ENCODE results near the gene FUT6. TPM values are rescaled to one million over a fixed set of nuclear protein-coding genes. Genes with fewer than 3 reads are reported as not detected.

The FUT6 gene
- polyA plus RNA-seq, 3 donors, result not detected

GRCh38 chr19:5838353-5839064, 993 bp downstream of the FUT6 start:
- H3K4me3 Mint-ChIP-seq, result peak overlapping the region in 1 of 2 donors; percentile 26
- WGBS (ENCODE audit: insufficient coverage), result 21% methylated on average over 12 of the region's 20 CpGs
- TF ChIP-seq, protein P1, sequence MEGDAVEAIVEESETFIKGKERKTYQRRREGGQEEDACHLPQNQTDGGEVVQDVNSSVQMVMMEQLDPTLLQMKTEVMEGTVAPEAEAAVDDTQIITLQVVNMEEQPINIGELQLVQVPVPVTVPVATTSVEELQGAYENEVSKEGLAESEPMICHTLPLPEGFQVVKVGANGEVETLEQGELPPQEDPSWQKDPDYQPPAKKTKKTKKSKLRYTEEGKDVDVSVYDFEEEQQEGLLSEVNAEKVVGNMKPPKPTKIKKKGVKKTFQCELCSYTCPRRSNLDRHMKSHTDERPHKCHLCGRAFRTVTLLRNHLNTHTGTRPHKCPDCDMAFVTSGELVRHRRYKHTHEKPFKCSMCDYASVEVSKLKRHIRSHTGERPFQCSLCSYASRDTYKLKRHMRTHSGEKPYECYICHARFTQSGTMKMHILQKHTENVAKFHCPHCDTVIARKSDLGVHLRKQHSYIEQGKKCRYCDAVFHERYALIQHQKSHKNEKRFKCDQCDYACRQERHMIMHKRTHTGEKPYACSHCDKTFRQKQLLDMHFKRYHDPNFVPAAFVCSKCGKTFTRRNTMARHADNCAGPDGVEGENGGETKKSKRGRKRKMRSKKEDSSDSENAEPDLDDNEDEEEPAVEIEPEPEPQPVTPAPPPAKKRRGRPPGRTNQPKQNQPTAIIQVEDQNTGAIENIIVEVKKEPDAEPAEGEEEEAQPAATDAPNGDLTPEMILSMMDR (IDR thresholded peaks at IDR 0.05), result no peak

GRCh38 chr19:5837761-5838352, 1.6 kb downstream of the FUT6 start:
- Histone ChIP-seq H3K4me1 (ENCODE audit: control insufficient read depth in 1 of 2, insufficient read depth in 2 of 2, low read length in 2 of 2) (peaks cover 7 to 10% of the 10 kb centered on the region in 2 donors), H3K36me3 (replicated peaks in 1 of 2; ENCODE audit: control insufficient read depth in 1 of 2, insufficient read depth in 2 of 2, low read length in 2 of 2) (no peaks in the 10 kb centered on the region), H3K9me3 (replicated peaks in 1 of 2; ENCODE audit: control insufficient read depth in 1 of 2, insufficient read depth in 1 of 2, low read length in 2 of 2) (no peaks in the 10 kb centered on the region), H4K20me1 (ENCODE audit: insufficient read depth, low read length) (no peaks in the 10 kb centered on the region), H3K9ac (ENCODE audit: insufficient read depth, low read length, poor library complexity, severe bottlenecking) (no peak overlapping the region), H3K79me2 (ENCODE audit: insufficient read depth, low read length) (no peaks in the 10 kb centered on the region), H3K4me2 (replicated peaks; ENCODE audit: extremely low read depth, low read length, poor library complexity, severe bottlenecking) (no peak overlapping the region), H3K4me3 (replicated peaks in 1 of 3; ENCODE audit: low read depth in 2 of 3, low read length in 3 of 3) (no peak overlapping the region), H3K27me3 (ENCODE audit: control insufficient read depth in 2 of 2, insufficient read depth in 2 of 2, low read length in 2 of 2) (peaks cover 0 to 6% of the 10 kb centered on the region in 2 donors), H3K27ac (ENCODE audit: low read depth in 1 of 2, low read length in 2 of 2) (no peak overlapping the region), H2AFZ (ENCODE audit: insufficient read depth, low read depth, low read length, poor library complexity, severe bottlenecking) (peak overlapping the region; percentile 46)
- peaks cover 16% of the 10 kb centered on the region for H3K4me1 Mint-ChIP-seq
- 33% methylated on average over 2 of the region's 15 CpGs for WGBS (ENCODE audit: insufficient coverage)
- DNase-seq, result no peak
- TF ChIP-seq, protein P1 (IDR thresholded peaks at IDR 0.05), result no peak
- H3K9me3 Mint-ChIP-seq, result no peaks in the 10 kb centered on the region
- H3K27ac Mint-ChIP-seq, result no peak overlapping the region
- intact Hi-C loops (cut with micrococcal nuclease), result no loop called here
- no peak overlapping the region for H3K4me3 Mint-ChIP-seq
- no peaks in the 10 kb centered on the region for H3K36me3 Mint-ChIP-seq
- peaks cover 2 to 10% (median 8%) of the 10 kb centered on the region in 3 donors for H3K27me3 Mint-ChIP-seq (ENCODE audit: low read depth in 3 of 3)

More at GRCh38 chr19:5838353-5839064, 993 bp downstream of the FUT6 start:
- H3K9ac ChIP-seq (ENCODE audit: insufficient read depth, low read length, poor library complexity, severe bottlenecking), result no peak overlapping the region
- no peaks in the 10 kb centered on the region for H3K9me3 ChIP-seq (replicated peaks in 1 of 2; ENCODE audit: control insufficient read depth in 1 of 2, insufficient read depth in 1 of 2, low read length in 2 of 2)
- Mint-ChIP-seq H3K36me3 (no peaks in the 10 kb centered on the region), H3K27me3 (ENCODE audit: low read depth in 3 of 3) (peaks cover 2 to 12% (median 10%) of the 10 kb centered on the region in 3 donors), H3K27ac (no peak overlapping the region), H3K9me3 (no peaks in the 10 kb centered on the region), H3K4me1 (peaks cover 16% of the 10 kb centered on the region)
- H3K4me1 ChIP-seq (ENCODE audit: control insufficient read depth in 1 of 2, insufficient read depth in 2 of 2, low read length in 2 of 2), result peaks cover 7 to 10% of the 10 kb centered on the region in 2 donors
- no peaks in the 10 kb centered on the region for H3K79me2 ChIP-seq (ENCODE audit: insufficient read depth, low read length)
- H3K4me3 ChIP-seq (replicated peaks in 1 of 3; ENCODE audit: low read depth in 2 of 3, low read length in 3 of 3), result no peak overlapping the region
- H2AFZ ChIP-seq (ENCODE audit: insufficient read depth, low read depth, low read length, poor library complexity, severe bottlenecking), result peak overlapping the region; percentile 46
- H3K4me2 ChIP-seq (replicated peaks; ENCODE audit: extremely low read depth, low read length, poor library complexity, severe bottlenecking), result no peak overlapping the region
- no peaks in the 10 kb centered on the region for H4K20me1 ChIP-seq (ENCODE audit: insufficient read depth, low read length)
- no peak overlapping the region for H3K27ac ChIP-seq (ENCODE audit: low read depth in 1 of 2, low read length in 2 of 2)
- intact Hi-C loops (cut with micrococcal nuclease), result no loop called here
- no peak for DNase-seq
- H3K36me3 ChIP-seq (replicated peaks in 1 of 2; ENCODE audit: control insufficient read depth in 1 of 2, insufficient read depth in 2 of 2, low read length in 2 of 2), result no peaks in the 10 kb centered on the region
- peaks cover 0 to 6% of the 10 kb centered on the region in 2 donors for H3K27me3 ChIP-seq (ENCODE audit: control insufficient read depth in 2 of 2, insufficient read depth in 2 of 2, low read length in 2 of 2)

Measured in CD14-positive monocyte (primary cell).